LHCN-M2 (cell line): ENCODE results near the gene PIK3AP1. TPM values are rescaled to one million over a fixed set of nuclear protein-coding genes. Genes with fewer than 3 reads are reported as not detected.

ENCODE experiments used
- DNase-seq: peaks from one replicate; pipeline ENCODE4 v3.0.0-alpha.2; 2012; ENCODE audit warnings: low read depth
- total RNA-seq: library from RNA; depleted of rRNA; stranded (reverse); fragments of >200 nt; gene quantifications from 2 replicates; pipeline ENCODE4 v1.2.3, GENCODE V29; 2014

The PIK3AP1 gene
- total RNA-seq, 1 experiment from 2014 or later, result 0.11 TPM

DNA sequence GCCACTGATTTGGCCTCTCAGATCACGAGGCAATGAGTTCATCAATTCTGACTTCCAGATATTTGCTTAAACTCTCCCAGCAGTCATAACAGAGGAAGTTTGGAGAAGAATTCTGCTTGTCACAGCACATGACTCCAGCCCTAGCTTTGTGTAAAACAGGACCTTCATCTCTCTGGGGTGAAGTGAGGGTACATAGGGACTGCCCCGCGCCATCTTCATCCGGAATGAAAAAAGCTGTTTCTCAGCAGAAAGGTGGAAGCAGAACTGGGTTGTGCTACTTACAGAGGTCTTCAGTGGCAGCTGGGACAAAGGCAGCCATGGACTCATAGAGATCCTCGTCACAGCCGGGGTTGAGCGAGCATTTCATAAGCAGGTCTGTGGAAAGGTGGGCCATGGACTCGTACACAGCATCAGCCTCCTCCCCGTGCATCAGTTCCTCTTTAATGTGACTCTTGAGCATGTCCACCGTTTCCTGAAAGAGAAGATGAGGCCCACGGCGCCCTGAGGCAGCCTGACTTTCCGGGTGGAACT lies 75.1 kb downstream of the PIK3AP1 start:
- DNase-seq, result no peak

DNA sequence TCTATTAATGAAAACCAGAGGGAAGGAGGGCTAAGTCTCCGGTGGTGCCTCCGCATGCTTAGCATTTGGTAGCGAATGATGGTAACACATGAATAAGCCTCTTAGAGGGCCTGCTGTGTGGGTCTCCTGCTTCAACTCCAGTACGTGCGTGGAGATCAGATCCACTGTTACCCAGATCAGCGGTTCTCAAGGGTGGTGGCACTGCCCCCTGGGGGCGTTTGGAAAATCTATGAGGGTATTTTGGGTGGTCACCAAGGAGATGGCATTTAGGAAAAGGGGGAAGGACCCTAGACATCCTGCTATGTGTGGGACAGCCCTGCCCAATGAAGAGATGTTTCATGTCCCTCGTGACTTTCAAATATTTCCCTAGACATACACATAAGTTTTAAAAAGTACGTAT lies 76.4 kb downstream of the PIK3AP1 start:
- no peak for DNase-seq

DNA sequence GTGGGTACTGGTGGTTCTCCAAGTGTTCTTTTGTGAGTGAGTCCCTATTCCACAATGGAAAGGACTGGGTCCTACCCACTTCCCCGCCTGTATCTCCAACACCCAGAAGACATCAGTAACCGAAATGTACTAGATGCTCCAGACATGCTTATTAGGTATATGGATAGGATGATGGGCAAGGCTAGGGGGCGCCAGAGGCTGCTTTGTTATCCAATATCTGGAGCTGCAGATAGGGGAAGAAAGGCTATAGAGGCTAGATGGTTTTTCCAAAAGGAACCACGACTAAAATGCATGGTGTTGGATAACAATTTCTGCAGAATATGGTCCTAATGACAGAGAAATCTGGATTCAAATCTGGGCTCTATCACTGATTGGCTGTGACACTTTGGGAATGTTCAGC lies 77.3 kb downstream of the PIK3AP1 start:
- DNase-seq, result peak; percentile 25

DNA sequence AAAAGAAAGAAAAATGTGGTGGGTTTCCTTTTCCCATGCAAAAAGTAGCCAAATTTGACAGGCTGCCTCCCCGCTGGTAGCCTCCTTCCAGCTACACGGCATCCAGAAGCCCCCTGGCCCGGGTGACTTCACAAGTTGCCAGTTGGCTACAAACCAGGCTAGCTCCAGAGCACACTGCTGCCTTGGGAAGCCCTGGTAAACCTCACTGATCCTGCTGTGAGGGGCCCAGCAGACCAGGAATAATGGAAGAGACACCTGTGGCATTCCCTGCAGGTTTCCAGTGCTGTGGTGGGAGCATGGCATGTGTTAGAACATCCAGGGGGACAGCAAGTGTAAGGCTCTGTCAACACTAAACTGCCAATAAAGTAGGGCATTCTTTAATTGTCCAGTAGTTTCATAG lies 77.8 kb downstream of the PIK3AP1 start:
- DNase-seq, result no peak

DNA sequence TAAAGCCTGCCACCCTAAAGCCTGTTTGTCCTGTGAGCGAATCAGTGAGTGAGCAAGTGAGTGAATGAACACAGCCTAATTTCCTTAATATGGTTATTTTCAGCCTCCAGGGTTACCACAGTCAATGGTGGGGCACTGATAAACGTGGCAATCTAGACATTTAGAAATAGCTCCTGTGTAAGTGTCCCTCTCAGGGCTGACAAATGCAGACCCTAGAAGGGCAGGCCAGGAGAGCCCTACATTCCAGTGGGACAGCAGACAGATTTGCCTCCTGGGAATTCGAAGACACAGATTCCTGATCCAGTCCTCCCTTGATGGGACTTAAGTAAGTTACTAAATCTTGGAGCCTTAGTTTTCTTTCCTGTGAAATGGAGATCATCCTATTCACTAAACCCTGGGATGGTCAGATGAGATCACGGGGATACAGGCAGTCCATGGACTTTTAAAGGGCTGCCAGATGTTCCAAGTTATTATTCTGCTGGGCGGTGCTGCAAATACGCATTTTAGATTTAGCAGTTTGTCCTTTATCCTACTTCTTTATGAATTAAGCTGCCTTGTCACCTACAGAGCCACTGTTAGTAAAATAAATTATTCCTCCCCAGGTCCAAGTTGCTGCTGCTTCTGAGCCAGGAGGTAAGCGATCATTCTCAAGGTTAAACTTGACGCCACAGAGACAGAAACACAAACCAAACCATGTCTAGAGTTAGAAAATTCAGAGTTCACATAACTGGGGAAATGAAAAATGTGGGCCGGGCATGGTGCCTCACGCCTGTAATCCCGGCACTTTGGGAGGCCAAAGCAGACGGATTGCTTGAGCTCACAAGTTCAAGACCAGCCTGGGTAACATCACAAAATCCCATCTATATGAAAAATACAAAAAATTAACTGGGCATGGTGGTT lies 78.7 kb downstream of the PIK3AP1 start:
- DNase-seq, result no peak

DNA sequence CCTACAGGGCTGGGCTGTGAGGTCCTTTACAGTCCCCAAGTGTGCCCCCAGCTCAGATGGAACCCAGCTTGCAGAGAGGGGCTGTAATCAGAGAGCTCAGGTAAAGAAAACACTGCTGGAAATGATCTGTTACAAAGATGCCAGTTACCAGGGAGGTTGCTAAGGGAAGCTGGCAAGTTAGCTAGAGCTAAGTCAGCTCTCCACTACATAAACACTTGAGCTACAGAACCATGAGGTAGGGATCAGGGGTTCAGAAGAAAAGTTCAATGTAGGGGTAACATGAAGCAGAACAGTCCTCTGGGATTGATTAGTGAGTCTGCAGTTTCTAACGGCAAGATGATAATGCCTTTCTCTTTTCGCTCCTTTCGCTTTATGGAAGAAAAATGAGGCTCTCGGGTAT lies 80.4 kb downstream of the PIK3AP1 start:
- no peak for DNase-seq

DNA sequence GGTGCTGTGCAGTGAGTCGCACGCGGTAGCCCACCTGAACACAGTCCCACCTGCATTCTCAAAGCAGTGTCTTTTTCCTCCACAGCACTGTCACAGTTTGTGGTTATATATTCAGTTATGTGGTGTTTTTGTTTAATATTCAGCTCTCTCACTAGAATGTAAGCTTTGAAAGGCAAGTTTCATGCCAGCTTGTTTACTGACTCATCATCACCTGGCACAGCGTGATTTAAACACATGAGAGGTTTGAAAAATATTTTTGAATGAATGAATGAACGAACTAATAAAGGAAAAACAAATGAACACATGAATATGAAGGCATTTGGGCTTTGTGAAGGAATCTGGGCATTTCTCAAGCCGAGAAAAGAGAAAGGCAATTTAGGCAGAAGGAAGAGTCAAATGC lies 81.6 kb downstream of the PIK3AP1 start:
- no peak for DNase-seq

DNA sequence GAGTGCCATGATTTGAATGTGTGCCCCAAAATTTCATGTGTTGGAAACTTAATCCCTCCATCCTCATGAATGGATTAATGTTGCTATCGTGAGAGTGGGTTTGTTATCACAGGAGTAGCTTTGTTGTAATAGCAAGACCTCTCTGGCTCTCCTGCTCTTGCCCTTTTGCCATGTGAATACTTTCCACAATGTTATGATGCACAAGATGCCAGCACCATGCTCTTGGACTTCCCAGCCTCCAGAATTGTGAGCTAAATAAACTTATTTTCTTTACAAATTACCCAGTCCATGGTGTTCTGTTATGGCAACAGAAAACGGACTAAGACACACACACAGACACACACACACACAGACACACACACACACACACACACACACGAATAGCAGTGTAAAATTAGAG lies 82.2 kb downstream of the PIK3AP1 start:
- DNase-seq, result no peak

DNA sequence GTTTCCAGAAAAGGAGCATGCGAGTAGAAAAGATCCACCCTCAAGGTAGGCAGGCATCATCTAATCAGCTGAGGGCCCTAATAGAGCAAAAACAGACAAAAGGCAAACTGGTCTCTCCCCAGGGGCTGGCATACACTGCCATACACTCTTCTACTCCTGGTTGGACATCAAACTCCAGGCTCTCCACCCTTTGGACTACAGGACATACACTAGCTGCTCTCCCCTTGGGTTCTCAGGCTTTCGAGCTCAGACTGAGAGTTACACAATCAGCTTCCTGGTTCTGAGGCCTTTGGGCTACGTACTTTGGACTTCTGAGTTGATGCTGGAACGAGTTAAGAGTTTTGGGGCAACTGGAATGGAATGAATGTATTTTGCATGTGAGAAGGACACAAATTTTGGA lies 82.6 kb downstream of the PIK3AP1 start:
- DNase-seq, result no peak

DNA sequence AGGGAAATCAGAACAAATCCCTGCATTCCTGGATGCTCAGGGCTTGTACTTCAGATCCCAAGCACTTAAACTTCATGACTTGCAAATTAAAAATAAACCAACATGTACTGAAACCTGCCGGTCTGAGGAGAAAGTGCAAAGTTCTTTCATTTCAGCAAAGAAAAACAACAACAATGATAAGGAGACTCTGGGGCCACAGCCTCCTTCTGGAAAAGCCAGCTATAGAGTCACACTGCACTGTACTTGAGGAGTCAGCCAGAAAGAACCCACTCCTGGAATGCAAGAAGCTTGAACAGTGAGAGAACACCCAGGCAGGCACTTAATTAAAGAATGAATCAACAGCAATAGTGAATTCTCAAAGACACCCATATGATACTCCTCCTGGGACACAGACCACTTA lies 83.8 kb downstream of the PIK3AP1 start:
- no peak for DNase-seq

DNA sequence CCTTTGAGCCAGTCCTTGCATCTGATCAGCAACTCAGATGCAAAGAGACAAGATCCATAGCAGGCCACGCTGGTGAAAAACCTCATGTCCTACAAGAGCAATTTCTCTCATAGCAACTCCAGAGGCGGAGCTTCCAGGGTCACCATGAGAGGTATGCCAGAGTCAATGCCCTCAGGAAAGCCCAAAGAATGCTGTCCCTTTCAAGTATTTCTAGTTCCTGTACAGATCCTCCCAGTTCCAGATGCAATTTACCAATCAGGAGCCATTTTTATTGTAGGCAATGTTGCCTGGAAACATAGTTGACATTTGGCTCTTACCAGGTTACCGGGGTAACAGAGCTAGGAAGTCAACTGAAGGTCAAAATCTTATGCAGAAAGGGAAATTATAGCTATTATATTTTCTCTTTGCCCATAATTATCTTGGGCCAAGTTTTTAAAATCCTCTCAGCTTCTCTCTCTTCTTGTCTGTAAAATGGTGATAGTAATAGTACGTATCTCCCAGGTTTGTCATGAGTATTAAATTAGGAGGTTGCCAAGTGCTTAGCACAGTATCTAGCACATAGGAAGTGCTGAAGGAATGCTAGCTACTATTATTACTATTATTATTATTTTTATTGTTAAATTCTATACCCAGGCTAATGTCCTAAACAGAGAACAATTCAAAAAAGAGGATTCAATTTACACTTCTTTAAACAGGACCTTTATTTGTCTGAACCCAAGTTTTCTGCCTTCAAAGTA lies 87.2 kb downstream of the PIK3AP1 start:
- no peak for DNase-seq

DNA sequence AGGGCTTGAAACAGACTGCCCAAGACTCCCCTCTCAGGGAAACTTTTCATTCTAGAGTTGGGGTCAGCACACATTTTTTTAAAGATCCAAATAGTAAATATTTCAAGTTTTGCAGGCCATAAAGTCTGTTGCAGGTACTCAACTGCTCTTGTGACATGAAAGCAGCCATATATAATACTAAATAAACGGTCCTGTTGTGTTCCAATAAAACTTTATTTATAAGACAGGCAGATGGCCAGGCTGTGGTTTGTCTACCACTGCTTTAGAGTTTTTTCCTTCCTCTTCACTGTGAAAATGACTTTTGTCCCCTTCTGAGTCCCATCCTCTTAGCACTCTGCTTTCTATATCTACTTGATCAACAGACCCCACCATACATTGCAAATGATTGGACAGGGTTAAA lies 93.0 kb downstream of the PIK3AP1 start:
- DNase-seq, result no peak

DNA sequence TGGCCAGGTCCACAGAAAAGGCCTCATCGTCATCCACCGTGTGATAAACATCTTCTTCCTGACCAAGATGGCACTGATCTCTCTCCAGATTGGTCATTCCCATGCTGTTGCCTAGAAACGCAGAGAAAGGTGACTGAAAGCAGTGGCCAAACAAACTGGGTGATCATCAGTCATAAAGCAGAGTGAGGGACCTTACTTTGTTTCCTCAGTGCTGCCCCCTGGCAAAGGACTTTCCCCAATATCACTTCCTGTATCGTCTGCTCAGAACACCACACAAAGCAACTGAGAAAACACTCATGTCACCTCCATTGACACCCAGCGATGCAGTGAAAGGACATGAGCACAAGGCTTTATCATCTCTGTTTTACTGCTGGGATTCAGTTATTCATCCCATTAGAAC lies 93.5 kb downstream of the PIK3AP1 start:
- DNase-seq, result no peak

DNA sequence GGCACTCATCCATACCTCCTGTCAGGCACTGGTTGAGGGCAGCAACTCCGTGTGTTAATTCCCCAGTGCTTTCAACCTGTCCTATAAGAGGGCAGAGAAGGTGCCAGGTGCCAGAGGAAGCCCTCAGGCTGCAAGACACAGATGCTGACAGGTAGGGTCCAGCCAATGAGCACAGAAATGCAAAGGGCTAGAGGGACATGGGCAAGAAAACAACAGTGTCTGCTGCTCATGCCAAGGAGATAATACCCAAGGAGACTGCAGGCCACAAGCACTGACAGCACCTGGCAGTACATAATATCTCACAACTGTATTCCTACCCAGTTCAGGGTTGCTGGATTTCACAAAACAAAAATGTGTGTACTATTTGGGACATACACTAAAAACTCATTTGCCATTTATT lies 95.1 kb downstream of the PIK3AP1 start:
- DNase-seq, result no peak

DNA sequence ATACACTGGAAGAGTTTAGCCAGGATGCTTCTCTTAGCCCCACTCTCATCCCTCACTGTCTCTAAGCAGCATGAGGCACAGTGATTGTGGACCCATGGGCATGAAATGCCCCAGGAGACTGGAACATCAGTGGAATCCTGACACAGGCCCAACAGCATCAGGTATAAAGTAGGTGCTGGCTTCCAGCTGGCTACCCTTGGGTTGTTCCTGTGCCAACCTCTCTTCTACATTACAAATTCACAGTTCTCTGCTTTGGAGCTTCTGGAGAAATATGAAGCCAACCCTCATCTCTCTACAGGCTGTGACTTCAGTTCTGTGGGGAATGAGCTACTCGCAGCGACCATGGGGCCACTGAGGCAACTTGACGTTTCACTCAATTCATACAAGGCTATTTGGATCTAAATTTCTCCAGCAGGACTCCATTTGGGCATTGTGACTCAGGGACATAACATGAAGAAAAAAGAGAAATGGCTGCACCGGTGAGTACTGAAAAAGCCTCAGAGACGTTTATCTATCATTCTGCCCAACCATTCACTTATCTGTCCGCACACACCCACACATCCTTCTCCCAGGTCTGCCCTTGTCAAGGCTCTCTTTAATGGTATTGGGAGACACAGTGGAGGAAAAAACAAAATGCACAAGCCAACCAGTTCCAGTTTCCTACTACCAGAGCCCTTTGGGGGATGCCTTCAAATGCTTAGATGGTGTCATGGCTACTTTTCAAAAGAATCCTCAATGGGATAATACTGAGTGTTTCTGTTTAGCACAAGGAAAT lies 98.1 kb downstream of the PIK3AP1 start:
- DNase-seq, result no peak

DNA sequence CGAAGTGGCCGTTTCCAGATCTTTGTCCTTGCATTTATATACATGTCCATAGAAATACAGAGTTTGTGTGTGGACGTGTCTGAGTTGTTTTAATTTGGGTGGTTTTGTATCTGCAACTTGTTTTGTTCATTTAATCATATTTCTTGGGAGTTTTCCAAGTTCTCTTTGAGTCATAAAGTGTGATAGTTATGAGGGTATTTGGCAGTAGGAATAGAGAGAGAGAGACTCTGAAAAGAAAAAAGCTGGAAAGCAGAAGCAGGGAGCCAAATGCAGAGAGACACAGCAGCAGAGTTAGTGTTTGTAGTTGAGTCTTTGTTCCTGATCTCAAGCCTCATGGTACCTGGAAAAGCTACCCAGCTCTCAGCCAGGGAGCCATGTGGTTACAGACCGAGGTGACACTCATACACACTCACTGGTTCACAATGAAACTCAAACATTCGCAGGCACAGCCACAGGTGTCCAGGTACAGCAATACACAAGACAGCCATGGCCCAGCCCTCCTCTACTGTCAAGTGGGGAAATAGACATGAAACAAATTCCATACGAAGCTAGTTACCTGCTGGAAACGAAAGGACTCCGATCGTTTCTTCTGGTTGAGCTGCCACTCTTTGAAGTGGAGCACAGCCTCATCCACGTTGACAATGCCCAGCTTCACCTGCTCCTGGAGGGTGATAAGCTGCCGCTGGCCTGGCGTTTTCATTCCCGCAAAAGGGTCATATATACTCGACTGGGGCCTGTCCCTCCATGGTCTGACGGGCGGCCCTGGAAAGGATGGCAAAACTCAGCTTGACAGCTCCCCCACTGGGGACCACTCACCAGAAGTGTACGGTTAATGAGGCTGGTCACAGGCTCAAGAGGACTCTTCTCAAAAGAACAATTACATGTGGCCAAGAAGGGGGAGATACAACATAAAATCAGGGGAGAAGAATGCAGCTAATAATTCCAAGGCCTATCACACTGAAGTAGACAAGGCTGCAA lies 100.2 kb downstream of the PIK3AP1 start:
- DNase-seq, result peak; percentile 45

DNA sequence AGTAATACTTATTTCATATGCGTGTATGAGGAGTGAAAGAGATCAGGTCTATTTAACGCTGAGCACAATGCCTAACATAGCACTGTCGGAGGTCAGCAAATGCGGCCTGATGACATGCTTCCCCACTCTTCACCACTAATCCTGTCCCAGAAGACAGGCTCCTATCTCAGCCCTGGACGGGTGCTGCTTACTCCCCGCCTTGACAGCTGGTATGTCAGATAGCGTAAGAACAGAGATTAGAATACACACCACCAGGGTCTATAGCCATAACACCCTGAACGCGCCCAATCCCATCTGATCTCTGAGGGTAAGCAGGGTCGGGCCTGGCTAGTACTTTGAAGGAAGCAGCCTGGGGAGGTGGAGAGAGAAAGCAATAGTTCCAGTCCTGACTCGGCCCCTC lies 101.2 kb downstream of the PIK3AP1 start:
- no peak for DNase-seq

DNA sequence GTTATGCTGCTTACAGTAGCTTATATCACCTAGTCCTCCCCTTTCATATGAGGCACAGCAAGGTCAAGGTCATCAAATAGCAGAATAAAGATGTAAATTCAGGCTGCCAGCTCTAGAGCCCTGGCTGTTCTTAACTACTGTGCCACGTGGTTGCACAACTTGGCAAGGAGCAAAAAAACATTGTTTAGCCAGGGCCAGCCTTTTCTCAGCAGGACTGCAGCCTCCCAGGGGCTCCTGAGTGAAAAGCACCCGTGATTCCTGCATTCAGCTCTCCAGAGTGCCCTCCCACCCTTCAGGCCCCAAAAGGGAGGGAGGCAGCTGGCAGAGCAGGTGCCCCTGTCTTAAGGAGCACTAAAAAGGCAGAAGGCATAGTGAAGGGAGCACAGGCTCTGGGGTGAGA lies 101.7 kb downstream of the PIK3AP1 start:
- DNase-seq, result no peak

DNA sequence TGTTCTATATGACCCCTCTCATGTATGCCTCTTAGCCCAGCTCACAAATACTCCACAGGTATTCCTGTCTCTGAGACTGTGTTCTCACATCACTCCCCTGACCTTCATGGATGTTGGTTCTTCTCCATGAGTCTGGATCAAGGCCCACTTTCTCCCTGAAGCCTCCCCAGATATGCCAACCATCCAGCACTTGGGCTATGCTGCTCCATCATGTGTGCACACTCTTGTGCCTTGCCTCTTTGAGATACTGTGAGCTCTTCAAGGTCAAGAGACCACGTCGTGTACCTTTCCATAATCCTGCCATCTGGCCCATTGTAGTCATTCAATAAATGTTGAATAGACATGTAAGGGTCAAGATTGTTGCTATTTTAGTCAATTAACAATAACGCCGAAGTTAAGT lies 103.4 kb downstream of the PIK3AP1 start:
- DNase-seq, result no peak

DNA sequence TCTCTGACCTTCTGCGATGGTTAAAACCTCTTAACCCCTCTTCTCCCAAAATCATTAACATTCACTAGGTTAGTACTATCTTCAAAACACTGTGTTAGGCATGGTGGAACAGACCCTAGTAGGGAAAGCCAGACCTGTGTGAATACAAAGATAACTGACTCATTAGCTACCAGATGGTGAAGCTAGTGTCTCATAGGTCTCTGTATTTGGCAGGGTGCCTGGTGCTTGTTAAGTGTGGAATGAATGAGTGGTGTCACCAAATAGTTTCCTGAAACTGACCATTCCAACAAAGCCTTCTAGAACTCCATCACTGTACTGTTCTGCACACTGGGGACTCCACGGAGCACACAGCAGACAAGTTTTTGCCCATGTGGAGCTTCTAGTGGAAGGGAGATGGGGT lies 105.8 kb downstream of the PIK3AP1 start:
- peak; percentile 96 for DNase-seq

DNA sequence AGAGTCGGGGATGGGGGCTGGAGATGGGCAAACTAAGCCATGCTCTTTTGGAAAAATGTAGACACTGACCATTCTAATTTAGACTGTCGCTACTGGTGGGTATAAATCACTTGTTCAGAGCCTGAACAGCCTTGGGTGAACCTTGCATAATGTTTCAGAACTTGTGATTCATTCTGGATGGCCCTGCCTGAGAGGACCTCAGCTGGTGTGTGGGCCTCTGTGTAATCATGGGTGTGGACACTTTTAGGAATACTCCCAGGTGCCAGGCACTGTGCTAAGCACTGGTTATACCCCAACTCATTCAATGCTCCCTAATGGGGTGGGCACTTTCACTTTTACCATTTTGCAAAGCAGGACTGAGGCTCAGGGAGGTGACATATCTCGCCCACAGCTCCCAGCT lies 106.7 kb downstream of the PIK3AP1 start:
- no peak for DNase-seq
